Astrocyte of the spinal cord (primary cell): Measurements from ENCODE around the gene SNAPC4.

Experiments used
- DNase-seq: peaks from one replicate; pipeline ENCODE4 v3.0.0; 2011; ENCODE audit warnings: low read depth, low spot score
- H3K4me3 ChIP-seq: 2 replicates; pipeline ENCODE4 v1.5.1; 2011; ENCODE audit warnings: low read depth, mild to moderate bottlenecking, low read length, moderate library complexity
- in situ Hi-C: cut with HindIII; loops from 2 replicates; pipeline ENCODE4 v1.10.0; 2017; ENCODE audit warnings: low sequenced_read_pairs
- TF ChIP-seq, protein P1 (sequence below): IDR thresholded peaks from 2 replicates; pipeline ENCODE4 v1.5.1; 2012; ENCODE audit warnings: low read depth, mild to moderate bottlenecking, low read length, inconsistent platforms

Gene SNAPC4

DNA sequence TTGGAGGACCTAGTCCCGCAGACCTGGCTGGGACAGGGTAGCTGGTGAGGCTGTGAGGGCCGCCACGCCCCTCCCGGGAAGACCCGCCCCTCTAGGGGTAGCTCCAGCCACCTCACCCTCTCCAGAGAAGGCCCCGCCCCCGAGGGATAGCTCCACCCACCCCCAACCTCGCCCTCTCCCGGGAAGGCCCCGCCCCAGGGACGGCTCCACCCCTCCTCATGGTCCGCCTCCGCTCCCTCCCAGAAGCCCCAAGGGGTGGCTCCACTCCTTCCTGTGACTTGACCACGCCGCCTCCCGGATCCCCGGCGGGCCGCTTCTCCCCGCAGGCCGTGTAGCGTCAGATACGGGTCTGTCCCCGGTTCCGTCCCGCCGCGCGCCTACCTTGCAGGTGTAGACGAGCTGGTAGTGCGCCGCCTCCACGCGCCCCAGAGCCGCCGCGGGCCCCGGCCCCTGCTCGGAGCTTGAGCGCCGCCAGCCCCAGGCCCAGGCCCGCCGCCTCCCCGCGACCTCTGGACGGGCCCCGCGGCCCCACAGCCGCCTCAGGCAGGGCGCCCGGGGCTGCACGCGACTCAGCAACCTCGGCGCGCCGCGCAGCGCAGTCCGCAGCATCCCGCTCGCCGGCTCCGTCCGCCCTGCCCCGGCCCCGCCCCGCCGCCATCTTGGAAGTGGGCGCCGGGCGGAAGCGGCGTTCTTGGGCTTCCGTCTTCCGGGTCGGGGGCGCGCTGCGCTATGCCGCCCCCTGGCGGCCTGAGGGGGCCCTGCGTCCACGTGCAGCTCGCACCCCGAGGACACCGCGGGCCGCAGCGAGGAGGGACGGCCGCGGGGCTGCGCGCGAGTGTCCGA is 36.6 kb downstream of the SNAPC4 start, which contains the start of gene DNLZ:
DNLZ (minus strand) TSS at position 639 of the 843 bp plus-strand sequence; CDS start at position 609, 30 bp downstream.
- peak; percentile 94 for DNase-seq
- in situ Hi-C loops: no loop called here
- H3K4me3 ChIP-seq: peak within 1 kb of the TSS; percentile 64
- TF ChIP-seq, protein P1, sequence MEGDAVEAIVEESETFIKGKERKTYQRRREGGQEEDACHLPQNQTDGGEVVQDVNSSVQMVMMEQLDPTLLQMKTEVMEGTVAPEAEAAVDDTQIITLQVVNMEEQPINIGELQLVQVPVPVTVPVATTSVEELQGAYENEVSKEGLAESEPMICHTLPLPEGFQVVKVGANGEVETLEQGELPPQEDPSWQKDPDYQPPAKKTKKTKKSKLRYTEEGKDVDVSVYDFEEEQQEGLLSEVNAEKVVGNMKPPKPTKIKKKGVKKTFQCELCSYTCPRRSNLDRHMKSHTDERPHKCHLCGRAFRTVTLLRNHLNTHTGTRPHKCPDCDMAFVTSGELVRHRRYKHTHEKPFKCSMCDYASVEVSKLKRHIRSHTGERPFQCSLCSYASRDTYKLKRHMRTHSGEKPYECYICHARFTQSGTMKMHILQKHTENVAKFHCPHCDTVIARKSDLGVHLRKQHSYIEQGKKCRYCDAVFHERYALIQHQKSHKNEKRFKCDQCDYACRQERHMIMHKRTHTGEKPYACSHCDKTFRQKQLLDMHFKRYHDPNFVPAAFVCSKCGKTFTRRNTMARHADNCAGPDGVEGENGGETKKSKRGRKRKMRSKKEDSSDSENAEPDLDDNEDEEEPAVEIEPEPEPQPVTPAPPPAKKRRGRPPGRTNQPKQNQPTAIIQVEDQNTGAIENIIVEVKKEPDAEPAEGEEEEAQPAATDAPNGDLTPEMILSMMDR: peak; percentile 79

DNA sequence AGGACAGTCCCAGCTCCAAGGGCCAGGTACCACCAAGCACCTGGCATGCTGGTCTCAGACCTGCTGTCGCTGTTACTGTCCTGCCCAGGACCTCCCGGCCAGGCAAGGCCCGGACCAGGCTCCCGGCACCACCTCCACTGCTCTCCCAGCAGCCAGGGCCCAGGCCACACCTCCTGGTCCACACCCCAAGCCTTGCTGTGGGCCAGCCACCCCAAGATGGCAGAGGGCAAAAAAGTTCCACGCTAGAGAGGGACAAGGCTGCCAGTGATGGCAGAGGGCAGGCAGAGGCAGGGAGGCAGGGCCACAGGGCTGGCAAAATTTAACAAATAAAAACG is 37.6 kb downstream of the SNAPC4 start:
- H3K4me3 ChIP-seq: no peak overlapping the region
- in situ Hi-C loops: no loop called here
- DNase-seq: no peak
- TF ChIP-seq, protein P1: no peak

DNA sequence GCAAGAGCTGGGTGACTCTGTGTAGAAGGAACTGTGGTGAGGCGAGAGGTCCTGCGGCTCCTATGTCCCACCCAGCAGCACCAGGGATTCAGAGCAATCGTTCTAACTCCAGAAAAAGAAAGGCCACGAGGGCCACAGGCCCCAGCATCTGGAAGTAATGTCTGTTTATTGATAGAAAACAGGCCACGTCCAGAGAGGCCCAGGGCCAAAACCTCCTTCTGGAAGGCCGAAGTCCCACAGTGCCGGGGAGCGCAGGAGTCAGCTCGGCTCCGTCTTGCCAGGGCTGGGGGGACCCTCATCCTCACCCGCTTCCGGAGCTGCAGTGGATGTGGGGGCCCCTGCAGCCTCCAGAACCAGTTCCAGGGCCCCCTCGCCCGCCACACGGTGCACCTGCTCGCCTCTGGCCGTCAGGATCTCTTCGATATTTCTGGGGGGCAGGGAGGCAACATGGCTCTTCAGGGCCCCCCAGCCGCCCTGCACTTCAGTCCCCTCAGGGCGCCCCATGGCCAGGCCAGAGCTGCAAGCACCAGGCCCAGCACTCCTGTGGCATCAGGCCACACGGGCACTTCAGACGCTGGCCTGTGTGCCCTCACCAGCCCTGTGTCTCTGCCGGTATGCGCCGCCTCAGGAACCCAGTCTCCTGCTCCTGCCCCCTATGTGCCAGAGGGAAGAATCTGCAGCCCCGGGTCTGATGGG is 38.1 kb downstream of the SNAPC4 start:
- no peak for DNase-seq
- in situ Hi-C loops: no loop called here

DNA sequence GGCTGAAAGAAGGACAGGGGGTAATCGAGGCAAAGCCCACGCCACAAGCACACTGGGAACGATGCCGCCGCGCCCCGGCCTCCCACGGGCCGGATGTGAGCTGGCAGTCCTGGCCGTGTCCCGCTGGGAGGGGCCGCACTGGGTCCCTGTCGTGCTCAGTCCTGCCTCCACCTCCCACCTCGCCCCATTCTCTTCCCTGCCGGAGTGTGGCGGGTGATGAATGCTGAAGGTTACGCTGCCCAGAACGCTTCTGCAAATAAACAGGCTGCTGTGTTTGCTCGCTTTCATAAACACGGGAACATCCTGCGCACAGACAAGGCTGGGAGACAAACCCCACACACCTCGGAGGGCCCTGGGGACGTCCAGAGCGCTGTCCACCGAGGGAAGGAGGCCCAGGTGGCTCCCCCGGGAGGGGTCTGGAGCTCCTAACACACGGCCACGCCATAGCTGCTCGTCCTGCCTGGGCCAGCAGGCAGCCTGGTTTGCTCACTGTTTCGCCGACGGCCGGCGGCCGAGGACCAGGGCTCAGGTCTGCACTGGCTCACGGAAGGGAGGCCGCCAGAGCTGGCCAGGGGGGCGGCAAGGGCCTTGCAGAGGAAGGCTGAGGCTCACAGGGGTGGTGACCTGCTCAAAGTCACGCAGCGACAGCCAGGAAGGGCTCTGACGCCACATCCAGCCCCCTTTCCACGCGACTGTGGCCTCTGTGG is 38.8 kb downstream of the SNAPC4 start:
- TF ChIP-seq, protein P1: no peak
- no peak for DNase-seq
- H3K4me3 ChIP-seq: no peak overlapping the region
- in situ Hi-C loops: no loop called here

More for the DNA sequence above, 38.1 kb downstream of the SNAPC4 start:
- TF ChIP-seq, protein P1: no peak
- H3K4me3 ChIP-seq: no peak overlapping the region

DNA sequence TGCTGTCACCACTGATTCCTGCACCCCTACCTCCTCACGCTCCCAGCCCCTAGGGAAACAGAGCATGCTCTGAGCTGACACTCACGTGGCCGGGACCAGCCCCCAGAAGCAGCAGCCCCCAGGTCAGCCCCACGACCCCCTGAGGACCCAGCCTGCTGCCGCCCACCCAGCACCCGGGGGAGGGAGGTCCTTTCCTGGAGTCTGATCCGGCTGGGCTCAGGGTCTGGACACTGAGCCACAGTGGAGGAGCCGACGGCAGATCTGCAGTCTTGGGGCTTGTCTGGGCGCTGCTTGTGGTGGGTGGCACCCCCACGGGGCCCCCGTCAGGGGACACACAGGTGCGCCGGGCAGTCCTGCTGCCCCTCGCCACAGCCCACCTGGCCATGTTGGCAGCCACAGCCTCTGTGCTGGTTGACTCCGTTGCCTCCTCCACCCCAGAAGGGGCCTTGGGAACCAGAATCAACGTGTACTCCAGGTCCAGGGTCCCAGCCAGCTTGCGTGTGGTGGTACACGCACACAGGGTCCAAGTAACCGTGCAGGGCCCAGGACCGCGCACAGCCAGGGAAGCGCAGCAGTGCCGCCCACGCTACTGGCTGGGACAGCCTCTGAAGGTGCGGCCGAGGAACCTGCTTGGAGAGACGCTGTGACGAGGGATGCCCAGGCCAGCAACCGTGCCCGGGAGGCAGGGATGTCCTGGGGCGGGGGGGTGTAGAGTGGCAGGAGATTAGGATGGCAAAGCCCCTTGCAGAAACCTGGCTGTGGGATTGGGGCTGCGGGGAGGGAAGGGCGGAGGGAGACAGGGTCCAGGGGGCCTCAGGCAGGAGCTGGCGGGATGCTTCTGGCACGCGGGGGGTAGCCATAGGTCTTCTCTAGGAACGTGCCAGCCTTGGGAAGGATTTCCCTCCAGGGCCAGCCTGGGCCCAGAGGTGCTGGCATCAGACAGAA is 39.9 kb downstream of the SNAPC4 start:
- TF ChIP-seq, protein P1: no peak
- no peak overlapping the region for H3K4me3 ChIP-seq
- in situ Hi-C loops: no loop called here
- no peak for DNase-seq
